ENCODE data around the gene GPR149. TPM values are rescaled to one million over a fixed set of nuclear protein-coding genes. Genes with fewer than 3 reads are reported as not detected.

GPR149 gene, protein sequence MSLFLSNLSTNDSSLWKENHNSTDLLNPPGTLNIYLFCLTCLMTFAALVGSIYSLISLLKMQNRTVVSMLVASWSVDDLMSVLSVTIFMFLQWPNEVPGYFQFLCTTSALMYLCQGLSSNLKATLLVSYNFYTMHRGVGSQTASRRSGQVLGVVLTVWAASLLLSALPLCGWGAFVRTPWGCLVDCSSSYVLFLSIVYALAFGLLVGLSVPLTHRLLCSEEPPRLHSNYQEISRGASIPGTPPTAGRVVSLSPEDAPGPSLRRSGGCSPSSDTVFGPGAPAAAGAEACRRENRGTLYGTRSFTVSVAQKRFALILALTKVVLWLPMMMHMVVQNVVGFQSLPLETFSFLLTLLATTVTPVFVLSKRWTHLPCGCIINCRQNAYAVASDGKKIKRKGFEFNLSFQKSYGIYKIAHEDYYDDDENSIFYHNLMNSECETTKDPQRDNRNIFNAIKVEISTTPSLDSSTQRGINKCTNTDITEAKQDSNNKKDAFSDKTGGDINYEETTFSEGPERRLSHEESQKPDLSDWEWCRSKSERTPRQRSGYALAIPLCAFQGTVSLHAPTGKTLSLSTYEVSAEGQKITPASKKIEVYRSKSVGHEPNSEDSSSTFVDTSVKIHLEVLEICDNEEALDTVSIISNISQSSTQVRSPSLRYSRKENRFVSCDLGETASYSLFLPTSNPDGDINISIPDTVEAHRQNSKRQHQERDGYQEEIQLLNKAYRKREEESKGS
- not detected for total RNA-seq

DNA sequence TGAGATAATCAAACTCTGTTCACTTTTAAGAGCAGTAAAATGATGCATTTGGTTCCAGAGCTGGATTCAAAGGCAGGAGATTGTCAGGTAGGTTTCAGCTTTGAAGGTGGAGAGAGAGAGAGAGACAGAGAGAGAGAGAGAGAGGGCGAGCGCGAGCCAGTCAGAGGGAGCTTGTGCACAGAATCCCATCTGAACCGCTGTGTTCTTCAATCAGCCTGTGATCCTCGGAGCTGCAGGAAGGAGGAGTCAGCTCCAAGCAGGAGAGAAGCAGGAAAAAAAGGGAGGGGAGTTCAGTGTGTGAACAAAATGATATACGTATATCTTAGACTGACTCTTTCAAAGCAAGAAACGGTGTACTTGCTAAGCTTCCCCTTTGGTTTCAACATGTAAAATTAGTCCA lies at the start of gene GPR149:
Gene GPR149 (minus strand): TSS at position 177 of the 400 bp plus-strand sequence. CDS start 575 bp downstream, outside the sequence.

DNA sequence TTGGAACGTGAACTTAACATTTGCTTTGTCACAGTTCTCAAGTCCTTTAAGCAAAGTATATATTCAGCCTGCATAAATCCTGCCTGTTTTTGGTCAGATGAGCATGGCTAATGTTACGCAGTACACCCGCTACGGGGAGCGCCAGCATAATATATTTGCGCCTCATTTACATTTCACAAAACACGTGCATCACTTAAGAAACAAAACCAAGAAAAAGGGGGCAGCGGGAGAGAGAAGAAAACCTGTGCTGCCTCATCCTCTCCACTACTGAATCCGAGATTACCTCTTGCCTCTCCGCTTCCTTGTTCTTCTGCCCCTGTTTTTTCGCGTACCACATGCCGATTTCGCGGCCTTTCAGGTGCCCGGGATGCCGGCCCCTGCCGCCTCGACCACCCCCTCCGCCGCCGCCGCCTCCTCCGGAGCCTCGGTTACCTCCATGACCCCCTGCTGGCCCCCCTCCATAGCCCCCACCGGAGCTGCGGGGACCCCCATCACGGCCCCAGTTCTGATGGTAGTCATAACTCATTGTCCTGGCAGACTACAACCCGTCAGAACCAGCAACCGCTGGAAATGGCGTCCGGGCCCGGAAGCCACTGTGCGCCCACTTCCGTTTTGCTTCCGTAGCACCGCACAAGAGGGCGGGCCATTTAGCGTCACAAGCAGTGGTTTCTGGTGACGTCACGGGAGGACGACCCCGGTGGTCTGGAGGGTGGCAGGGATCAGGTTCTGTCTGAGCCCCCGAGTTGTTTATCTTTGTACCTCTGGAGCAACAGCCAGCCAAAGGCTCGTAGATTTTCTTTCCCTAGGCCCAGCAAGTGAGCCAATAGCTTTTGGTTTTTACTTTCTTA lies 105.9 kb downstream of the GPR149 start, which contains the start of gene DHX36:
Gene DHX36 (minus strand): TSS at position 597 of the 848 bp plus-strand sequence. CDS start 71 bp downstream, at position 526.

Other genes with a start within 250 kb of the GPR149 start
- gene DHX36, start 105.7 kb downstream of the GPR149 start, total RNA-seq, result 10 to 100 TPM; 64.3 to 67.6 TPM

All from activated naive CD4-positive, alpha-beta T cell treated with anti-CD3 and anti-CD28 coated beads, Interleukin-2, amount 10 ng/mL, durations not matched to agents 5 hours and 36 hours (primary cell).